ENCODE data around the gene VPS13A. TPM values are rescaled to one million over a fixed set of nuclear protein-coding genes. Genes with fewer than 3 reads are reported as not detected.
A peak's percentile ranks its signal among the peaks of the same experiment; 100 is the strongest.

The VPS13A gene
- total and polyA plus RNA-seq, 2 donors (not counting 1 experiment from before 2014, with no cell fraction given) = 12.8 to 39.3 TPM

DNA sequence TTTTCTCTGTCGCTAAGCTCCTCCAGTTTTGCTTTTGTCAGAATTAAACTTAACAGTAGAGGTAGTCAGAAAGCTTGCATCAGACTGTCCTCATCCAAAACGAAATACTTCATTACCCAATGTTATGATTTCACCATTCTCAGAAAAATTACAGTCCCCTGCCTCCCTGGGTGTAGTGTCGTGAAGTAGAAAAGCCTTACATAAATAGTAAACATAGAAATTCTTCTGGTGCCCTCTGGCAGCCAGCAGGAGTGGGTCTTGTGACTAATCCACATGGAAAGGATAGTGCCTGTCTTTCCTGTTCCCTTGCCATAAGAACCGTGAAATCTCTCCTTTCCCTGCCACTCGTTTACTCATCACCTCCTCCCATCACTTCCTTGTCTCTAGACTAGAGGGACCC is 240.2 kb downstream of the VPS13A start:
- no peak overlapping the region for H3K27ac ChIP-seq (ENCODE audit: insufficient read depth, low read length)
- peak; percentile 51 to 94 for DNase-seq (ENCODE audit: low read depth in 2 of 2)
- TF ChIP-seq EZH2 (IDR thresholded peaks at IDR 0.05; ENCODE audit: low read length, missing control alignments) = no peak
- TF ChIP-seq, protein P1, sequence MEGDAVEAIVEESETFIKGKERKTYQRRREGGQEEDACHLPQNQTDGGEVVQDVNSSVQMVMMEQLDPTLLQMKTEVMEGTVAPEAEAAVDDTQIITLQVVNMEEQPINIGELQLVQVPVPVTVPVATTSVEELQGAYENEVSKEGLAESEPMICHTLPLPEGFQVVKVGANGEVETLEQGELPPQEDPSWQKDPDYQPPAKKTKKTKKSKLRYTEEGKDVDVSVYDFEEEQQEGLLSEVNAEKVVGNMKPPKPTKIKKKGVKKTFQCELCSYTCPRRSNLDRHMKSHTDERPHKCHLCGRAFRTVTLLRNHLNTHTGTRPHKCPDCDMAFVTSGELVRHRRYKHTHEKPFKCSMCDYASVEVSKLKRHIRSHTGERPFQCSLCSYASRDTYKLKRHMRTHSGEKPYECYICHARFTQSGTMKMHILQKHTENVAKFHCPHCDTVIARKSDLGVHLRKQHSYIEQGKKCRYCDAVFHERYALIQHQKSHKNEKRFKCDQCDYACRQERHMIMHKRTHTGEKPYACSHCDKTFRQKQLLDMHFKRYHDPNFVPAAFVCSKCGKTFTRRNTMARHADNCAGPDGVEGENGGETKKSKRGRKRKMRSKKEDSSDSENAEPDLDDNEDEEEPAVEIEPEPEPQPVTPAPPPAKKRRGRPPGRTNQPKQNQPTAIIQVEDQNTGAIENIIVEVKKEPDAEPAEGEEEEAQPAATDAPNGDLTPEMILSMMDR (conservative IDR thresholded peaks at IDR 0.05 in 1 of 2, IDR thresholded peaks at IDR 0.05 in 1 of 2; ENCODE audit: low read depth in 1 of 2, low read length in 2 of 2) = no peak
- no peak overlapping the region for H2AFZ ChIP-seq (ENCODE audit: low read length)
- no peaks in the 10 kb centered on the region for H3K79me2 ChIP-seq (ENCODE audit: control insufficient read depth, insufficient read depth, low read length)
- H3K4me1 ChIP-seq (ENCODE audit: control insufficient read depth, extremely low read depth, insufficient read depth, low read length) = peaks cover 4% of the 10 kb centered on the region
- H3K9me3 ChIP-seq (ENCODE audit: control insufficient read depth, insufficient read depth, low read depth, low read length) = no peaks in the 10 kb centered on the region
- H4K20me1 ChIP-seq (ENCODE audit: control insufficient read depth, extremely low read depth, insufficient read depth, low read length) = no peaks in the 10 kb centered on the region
- H3K4me2 ChIP-seq (ENCODE audit: extremely low read depth, insufficient read depth, low read length) = no peak overlapping the region
- H3K9ac ChIP-seq (ENCODE audit: insufficient read depth, low read length) = no peak overlapping the region
- H3K27me3 ChIP-seq (ENCODE audit: control insufficient read depth, insufficient read depth, low read length) = no peaks in the 10 kb centered on the region
- H3K36me3 ChIP-seq (ENCODE audit: control insufficient read depth, insufficient read depth, low read length) = no peaks in the 10 kb centered on the region
- no peak overlapping the region for H3K4me3 ChIP-seq (replicated peaks in 1 of 4; ENCODE audit: control extremely low read depth in 1 of 4, insufficient read depth in 1 of 4, low read depth in 3 of 4, low read length in 4 of 4)

DNA sequence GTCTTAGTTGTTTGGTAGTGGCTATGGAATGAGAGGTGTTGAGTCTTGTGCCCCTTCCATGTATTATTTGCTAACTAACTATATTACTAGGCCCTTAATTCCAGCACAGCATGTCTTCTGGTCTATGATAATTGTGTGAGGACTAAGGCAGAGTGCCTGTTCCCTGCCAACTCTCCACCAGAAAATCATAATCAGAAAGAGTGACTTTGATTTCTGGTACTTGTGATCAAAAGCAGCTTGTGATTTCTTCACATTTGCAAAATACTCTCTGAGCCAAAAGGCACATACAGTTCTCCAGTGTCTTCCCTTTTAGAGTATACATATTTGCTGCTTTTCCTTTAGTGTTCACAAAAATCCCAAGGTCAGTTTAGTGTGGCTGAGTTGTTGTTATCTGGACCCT is 240.9 kb downstream of the VPS13A start:
- no peak overlapping the region for H3K9ac ChIP-seq (ENCODE audit: insufficient read depth, low read length)
- no peak overlapping the region for H3K27ac ChIP-seq (ENCODE audit: insufficient read depth, low read length)
- H3K4me2 ChIP-seq (ENCODE audit: extremely low read depth, insufficient read depth, low read length) = no peak overlapping the region
- H3K9me3 ChIP-seq (ENCODE audit: control insufficient read depth, insufficient read depth, low read depth, low read length) = no peaks in the 10 kb centered on the region
- no peaks in the 10 kb centered on the region for H3K36me3 ChIP-seq (ENCODE audit: control insufficient read depth, insufficient read depth, low read length)
- no peak overlapping the region for H3K4me3 ChIP-seq (replicated peaks in 1 of 4; ENCODE audit: control extremely low read depth in 1 of 4, insufficient read depth in 1 of 4, low read depth in 3 of 4, low read length in 4 of 4)
- peak in 1 of 2 donors; percentile 31 for DNase-seq (ENCODE audit: low read depth in 2 of 2)
- no peaks in the 10 kb centered on the region for H3K79me2 ChIP-seq (ENCODE audit: control insufficient read depth, insufficient read depth, low read length)
- peaks cover 4% of the 10 kb centered on the region for H3K4me1 ChIP-seq (ENCODE audit: control insufficient read depth, extremely low read depth, insufficient read depth, low read length)
- H2AFZ ChIP-seq (ENCODE audit: low read length) = no peak overlapping the region
- no peaks in the 10 kb centered on the region for H3K27me3 ChIP-seq (ENCODE audit: control insufficient read depth, insufficient read depth, low read length)
- TF ChIP-seq, protein P1 (conservative IDR thresholded peaks at IDR 0.05 in 1 of 2, IDR thresholded peaks at IDR 0.05 in 1 of 2; ENCODE audit: low read depth in 1 of 2, low read length in 2 of 2) = no peak
- no peak for TF ChIP-seq EZH2 (IDR thresholded peaks at IDR 0.05; ENCODE audit: low read length, missing control alignments)
- no peaks in the 10 kb centered on the region for H4K20me1 ChIP-seq (ENCODE audit: control insufficient read depth, extremely low read depth, insufficient read depth, low read length)

DNA sequence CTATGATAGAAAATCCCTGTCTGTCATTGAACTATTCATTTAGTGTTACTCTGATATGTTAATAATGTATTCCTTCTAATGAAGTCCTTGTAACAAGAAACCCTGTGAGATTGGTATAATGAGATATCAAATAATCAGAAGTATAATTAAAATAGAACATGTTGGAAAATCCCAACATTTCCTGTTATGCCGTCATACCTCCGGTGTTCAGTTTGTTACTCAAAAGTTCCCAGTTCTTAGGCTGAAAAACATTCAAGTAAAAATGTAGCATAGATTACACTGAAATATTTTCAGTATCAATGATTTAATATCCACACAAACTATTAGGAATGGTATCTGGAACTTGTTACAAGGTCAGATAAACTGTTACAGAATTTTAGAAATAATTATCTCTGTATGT is 243.3 kb downstream of the VPS13A start:
- Histone ChIP-seq H3K36me3 (ENCODE audit: control insufficient read depth, insufficient read depth, low read length) (no peaks in the 10 kb centered on the region), H3K79me2 (ENCODE audit: control insufficient read depth, insufficient read depth, low read length) (no peaks in the 10 kb centered on the region), H3K27ac (ENCODE audit: insufficient read depth, low read length) (no peak overlapping the region), H3K27me3 (ENCODE audit: control insufficient read depth, insufficient read depth, low read length) (no peaks in the 10 kb centered on the region), H3K4me3 (replicated peaks in 1 of 4; ENCODE audit: control extremely low read depth in 1 of 4, insufficient read depth in 1 of 4, low read depth in 3 of 4, low read length in 4 of 4) (no peak overlapping the region), H3K9me3 (ENCODE audit: control insufficient read depth, insufficient read depth, low read depth, low read length) (no peaks in the 10 kb centered on the region), H2AFZ (ENCODE audit: low read length) (no peak overlapping the region), H3K4me2 (ENCODE audit: extremely low read depth, insufficient read depth, low read length) (no peak overlapping the region), H3K4me1 (ENCODE audit: control insufficient read depth, extremely low read depth, insufficient read depth, low read length) (peaks cover 4% of the 10 kb centered on the region), H4K20me1 (ENCODE audit: control insufficient read depth, extremely low read depth, insufficient read depth, low read length) (no peaks in the 10 kb centered on the region), H3K9ac (ENCODE audit: insufficient read depth, low read length) (no peak overlapping the region)
- TF ChIP-seq EZH2 (IDR thresholded peaks at IDR 0.05; ENCODE audit: low read length, missing control alignments) = no peak
- no peak for DNase-seq (ENCODE audit: low read depth in 2 of 2)

Data from fibroblast of lung (primary cell).